ENCODE measurements around the gene A4GALT.

GRCh38 chr22:42679691-42680090 is 41.0 kb downstream of the A4GALT start:
- TF ChIP-seq, protein P1, sequence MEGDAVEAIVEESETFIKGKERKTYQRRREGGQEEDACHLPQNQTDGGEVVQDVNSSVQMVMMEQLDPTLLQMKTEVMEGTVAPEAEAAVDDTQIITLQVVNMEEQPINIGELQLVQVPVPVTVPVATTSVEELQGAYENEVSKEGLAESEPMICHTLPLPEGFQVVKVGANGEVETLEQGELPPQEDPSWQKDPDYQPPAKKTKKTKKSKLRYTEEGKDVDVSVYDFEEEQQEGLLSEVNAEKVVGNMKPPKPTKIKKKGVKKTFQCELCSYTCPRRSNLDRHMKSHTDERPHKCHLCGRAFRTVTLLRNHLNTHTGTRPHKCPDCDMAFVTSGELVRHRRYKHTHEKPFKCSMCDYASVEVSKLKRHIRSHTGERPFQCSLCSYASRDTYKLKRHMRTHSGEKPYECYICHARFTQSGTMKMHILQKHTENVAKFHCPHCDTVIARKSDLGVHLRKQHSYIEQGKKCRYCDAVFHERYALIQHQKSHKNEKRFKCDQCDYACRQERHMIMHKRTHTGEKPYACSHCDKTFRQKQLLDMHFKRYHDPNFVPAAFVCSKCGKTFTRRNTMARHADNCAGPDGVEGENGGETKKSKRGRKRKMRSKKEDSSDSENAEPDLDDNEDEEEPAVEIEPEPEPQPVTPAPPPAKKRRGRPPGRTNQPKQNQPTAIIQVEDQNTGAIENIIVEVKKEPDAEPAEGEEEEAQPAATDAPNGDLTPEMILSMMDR (IDR thresholded peaks at IDR 0.05; ENCODE audit: insufficient read depth, low read length, poor library complexity, severe bottlenecking): no peak
- TF ChIP-seq EZH2phosphoT487 (conservative IDR thresholded peaks at IDR 0.05; ENCODE audit: low read length): no peak
